ENCODE data around the gene KCNE4. TPM values are rescaled to one million over a fixed set of nuclear protein-coding genes. Genes with fewer than 3 reads are reported as not detected.

KCNE4 gene
- total RNA-seq, 4 donors from 2014 or later: 0.64 to 2.4 (median 2.1) TPM

- H3K36me3 ChIP-seq: no peaks in the 10 kb centered on the region
- H3K9me3 ChIP-seq: no peaks in the 10 kb centered on the region
- no peaks in the 10 kb centered on the region for H3K27me3 ChIP-seq
- no peak overlapping the region for H3K27ac ChIP-seq
- H3K4me1 ChIP-seq: no peaks in the 10 kb centered on the region
- no peak overlapping the region for H3K4me3 ChIP-seq
- no peak for DNase-seq (ENCODE audit: low spot score in 2 of 2)
- WGBS: 90% methylated on average over 8 of the region's 8 CpGs
- TF ChIP-seq CTCF (IDR thresholded peaks at IDR 0.05) (no peak), EP300 (IDR thresholded peaks at IDR 0.05) (no peak), POLR2AphosphoS5 (IDR thresholded peaks at IDR 0.05) (no peak), POLR2A (IDR thresholded peaks at IDR 0.05) (no peak)
These were observed 19.5 kb upstream of the KCNE4 start for GRCh38 chr2:223032187-223033142.

GRCh38 chr2:223034221-223034975 lies 17.6 kb upstream of the KCNE4 start:
- Histone ChIP-seq H3K27me3 (no peaks in the 10 kb centered on the region), H3K9me3 (no peaks in the 10 kb centered on the region), H3K4me1 (no peaks in the 10 kb centered on the region), H3K27ac (no peak overlapping the region), H3K4me3 (no peak overlapping the region), H3K36me3 (no peaks in the 10 kb centered on the region)
- DNase-seq (ENCODE audit: low spot score in 2 of 2): no peak
- TF ChIP-seq POLR2A (IDR thresholded peaks at IDR 0.05) (no peak), CTCF (IDR thresholded peaks at IDR 0.05) (no peak), POLR2AphosphoS5 (IDR thresholded peaks at IDR 0.05) (no peak), EP300 (IDR thresholded peaks at IDR 0.05) (no peak)

GRCh38 chr2:223036790-223037444 lies 15.1 kb upstream of the KCNE4 start:
- Histone ChIP-seq H3K27ac (no peak overlapping the region), H3K9me3 (no peaks in the 10 kb centered on the region), H3K4me1 (peaks cover 4% of the 10 kb centered on the region), H3K4me3 (no peak overlapping the region), H3K27me3 (no peaks in the 10 kb centered on the region), H3K36me3 (no peaks in the 10 kb centered on the region)
- 75% methylated on average over 3 of the region's 3 CpGs for WGBS
- DNase-seq (ENCODE audit: low spot score in 2 of 2): no peak
- no peak for TF ChIP-seq POLR2A (IDR thresholded peaks at IDR 0.05)
- no peak for TF ChIP-seq CTCF (IDR thresholded peaks at IDR 0.05)
- no peak for TF ChIP-seq EP300 (IDR thresholded peaks at IDR 0.05)
- TF ChIP-seq POLR2AphosphoS5 (IDR thresholded peaks at IDR 0.05): no peak

- DNase-seq (ENCODE audit: low spot score in 2 of 2): no peak
- WGBS: 84% methylated on average over 2 of the region's 2 CpGs
These were observed 14.6 kb upstream of the KCNE4 start for GRCh38 chr2:223037445-223037800.

GRCh38 chr2:223039618-223040017 lies 12.4 kb upstream of the KCNE4 start:
- H3K36me3 ChIP-seq: no peaks in the 10 kb centered on the region
- peaks cover 4% of the 10 kb centered on the region for H3K4me1 ChIP-seq
- DNase-seq (ENCODE audit: low spot score in 2 of 2): no peak
- whole genome bisulfite sequencing: 21% methylated on average over 1 of the region's 1 CpG
- H3K4me3 ChIP-seq: no peak overlapping the region
- H3K27me3 ChIP-seq: no peaks in the 10 kb centered on the region
- no peaks in the 10 kb centered on the region for H3K9me3 ChIP-seq
- no peak for TF ChIP-seq EP300 (IDR thresholded peaks at IDR 0.05)
- TF ChIP-seq CTCF (IDR thresholded peaks at IDR 0.05): no peak
- TF ChIP-seq POLR2A (IDR thresholded peaks at IDR 0.05): no peak
- TF ChIP-seq POLR2AphosphoS5 (IDR thresholded peaks at IDR 0.05): no peak
- H3K27ac ChIP-seq: no peak overlapping the region

More at GRCh38 chr2:223037445-223037800, 14.6 kb upstream of the KCNE4 start:
- Histone ChIP-seq H3K27ac (no peak overlapping the region), H3K4me1 (peaks cover 4% of the 10 kb centered on the region), H3K9me3 (no peaks in the 10 kb centered on the region), H3K36me3 (no peaks in the 10 kb centered on the region), H3K27me3 (no peaks in the 10 kb centered on the region), H3K4me3 (no peak overlapping the region)
- no peak for TF ChIP-seq POLR2A (IDR thresholded peaks at IDR 0.05)
- no peak for TF ChIP-seq POLR2AphosphoS5 (IDR thresholded peaks at IDR 0.05)
- no peak for TF ChIP-seq EP300 (IDR thresholded peaks at IDR 0.05)

All from suprapubic skin (tissue), 4 donors.